Measurements from ENCODE around the gene ZNF474.

ZNF474 gene

DNA sequence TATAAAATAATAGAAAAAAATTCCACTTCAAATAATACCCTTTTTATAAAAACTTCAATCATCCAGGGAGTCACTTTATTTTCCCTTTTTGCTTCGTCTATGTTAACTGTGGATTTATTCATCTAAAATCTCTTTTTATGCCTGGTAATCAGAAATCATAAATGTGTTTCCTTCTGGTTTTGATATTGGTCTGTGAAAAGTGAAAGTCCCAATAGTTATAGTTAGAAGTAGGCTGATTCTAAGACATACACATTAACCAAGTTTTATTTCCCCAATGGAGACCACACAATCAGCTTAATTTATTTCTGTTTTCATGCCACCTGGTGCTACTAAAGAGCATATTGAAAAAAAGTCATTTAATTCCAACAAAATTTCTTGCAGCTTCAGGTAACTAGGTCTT is 45.7 kb downstream of the ZNF474 start:
- H3K27ac ChIP-seq = no peak overlapping the region
- TF ChIP-seq ZFX (IDR thresholded peaks at IDR 0.05) = no peak
- TF ChIP-seq, protein P1, sequence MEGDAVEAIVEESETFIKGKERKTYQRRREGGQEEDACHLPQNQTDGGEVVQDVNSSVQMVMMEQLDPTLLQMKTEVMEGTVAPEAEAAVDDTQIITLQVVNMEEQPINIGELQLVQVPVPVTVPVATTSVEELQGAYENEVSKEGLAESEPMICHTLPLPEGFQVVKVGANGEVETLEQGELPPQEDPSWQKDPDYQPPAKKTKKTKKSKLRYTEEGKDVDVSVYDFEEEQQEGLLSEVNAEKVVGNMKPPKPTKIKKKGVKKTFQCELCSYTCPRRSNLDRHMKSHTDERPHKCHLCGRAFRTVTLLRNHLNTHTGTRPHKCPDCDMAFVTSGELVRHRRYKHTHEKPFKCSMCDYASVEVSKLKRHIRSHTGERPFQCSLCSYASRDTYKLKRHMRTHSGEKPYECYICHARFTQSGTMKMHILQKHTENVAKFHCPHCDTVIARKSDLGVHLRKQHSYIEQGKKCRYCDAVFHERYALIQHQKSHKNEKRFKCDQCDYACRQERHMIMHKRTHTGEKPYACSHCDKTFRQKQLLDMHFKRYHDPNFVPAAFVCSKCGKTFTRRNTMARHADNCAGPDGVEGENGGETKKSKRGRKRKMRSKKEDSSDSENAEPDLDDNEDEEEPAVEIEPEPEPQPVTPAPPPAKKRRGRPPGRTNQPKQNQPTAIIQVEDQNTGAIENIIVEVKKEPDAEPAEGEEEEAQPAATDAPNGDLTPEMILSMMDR (conservative IDR thresholded peaks at IDR 0.05) = no peak

DNA sequence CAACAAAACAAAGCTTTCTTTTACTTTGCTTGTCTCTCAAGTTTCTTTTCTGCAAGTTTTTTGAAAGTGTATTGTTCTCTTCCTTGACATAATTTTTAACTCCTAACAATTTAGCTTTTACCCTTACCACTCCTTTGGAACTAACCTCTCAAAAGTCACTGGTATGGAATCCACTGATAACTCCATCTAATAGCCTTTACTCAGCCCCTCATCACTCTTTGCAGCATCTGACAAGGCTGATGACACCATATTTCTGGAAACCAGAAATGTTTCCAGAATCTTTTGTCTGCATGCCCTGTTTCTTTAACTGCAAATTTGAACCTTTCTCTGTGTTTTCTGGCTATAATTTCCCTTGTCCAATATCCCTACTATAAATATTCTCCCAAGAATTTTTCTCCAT is 46.5 kb downstream of the ZNF474 start:
- TF ChIP-seq, protein P1 (conservative IDR thresholded peaks at IDR 0.05) = no peak
- no peak for TF ChIP-seq ZFX (IDR thresholded peaks at IDR 0.05)
- H3K27ac ChIP-seq = no peak overlapping the region

DNA sequence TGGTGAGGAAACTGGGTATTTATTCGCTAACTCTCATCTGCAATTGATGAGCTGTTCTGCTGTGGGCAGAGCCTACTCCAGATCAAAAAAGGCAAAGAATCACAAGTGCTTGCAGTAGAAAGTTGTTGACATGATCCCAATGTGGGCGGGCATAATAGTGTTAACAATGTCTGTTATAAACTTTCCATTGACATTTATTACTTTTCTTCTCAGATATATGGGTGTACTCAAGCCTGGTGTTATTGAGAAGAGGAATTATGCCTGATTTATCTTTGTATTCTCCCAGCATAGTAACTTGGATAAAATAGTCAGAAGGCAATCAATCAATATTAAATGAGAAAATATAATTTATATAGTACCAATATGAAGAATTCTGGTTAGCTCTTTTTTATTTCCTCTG is 47.8 kb downstream of the ZNF474 start:
- H3K27ac ChIP-seq = no peak overlapping the region
- TF ChIP-seq, protein P1 (conservative IDR thresholded peaks at IDR 0.05) = no peak
- TF ChIP-seq ZFX (IDR thresholded peaks at IDR 0.05) = no peak

DNA sequence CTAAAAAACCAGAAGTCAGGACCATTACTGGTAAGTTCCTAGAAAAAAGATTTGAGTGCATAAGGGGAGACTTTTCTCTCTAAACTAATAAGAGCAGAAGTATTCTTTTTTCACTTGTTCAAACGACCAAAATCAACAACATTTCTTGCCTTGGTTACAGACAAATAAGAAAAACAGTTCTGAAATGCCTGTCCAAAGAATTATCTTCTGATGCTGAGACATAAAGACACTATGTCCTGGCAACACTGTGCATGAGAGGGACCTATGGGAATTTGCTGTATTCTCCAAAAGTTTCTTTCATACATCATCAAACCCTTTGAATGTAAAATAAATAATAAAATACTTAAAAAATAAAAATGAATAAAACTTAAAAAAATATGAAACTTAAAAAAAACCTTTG is 50.4 kb downstream of the ZNF474 start:
- no peak for TF ChIP-seq ZFX (IDR thresholded peaks at IDR 0.05)
- TF ChIP-seq, protein P1 (conservative IDR thresholded peaks at IDR 0.05) = no peak
- no peak overlapping the region for H3K27ac ChIP-seq

DNA sequence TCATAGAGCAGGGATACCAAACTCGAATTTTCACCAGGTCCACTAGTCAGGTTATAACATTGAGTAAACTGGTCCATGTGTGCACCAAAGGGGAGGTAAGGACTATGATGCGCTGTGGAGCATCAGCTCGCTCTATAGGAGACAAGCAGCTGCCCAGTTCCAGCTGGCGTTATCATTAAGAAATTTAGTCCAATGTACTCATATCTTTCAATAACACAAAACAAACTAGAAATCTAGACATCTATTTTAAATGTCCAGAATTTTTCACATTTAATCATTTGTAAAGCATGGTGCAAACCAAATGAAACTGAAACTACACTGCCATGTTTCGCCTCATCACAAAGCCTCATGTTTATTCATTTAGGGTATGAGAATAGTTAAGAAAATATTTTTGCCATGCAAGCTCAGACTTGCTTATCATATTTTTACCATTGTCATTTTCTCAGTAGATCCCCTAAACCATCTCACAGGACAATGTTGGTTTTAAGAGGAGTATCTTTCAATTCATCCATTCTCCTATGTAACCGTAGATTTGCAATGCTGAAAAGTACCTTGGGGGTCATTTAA is 50.9 kb downstream of the ZNF474 start:
- H3K27ac ChIP-seq = no peak overlapping the region
- TF ChIP-seq ZFX (IDR thresholded peaks at IDR 0.05) = no peak
- TF ChIP-seq, protein P1 (conservative IDR thresholded peaks at IDR 0.05) = no peak

DNA sequence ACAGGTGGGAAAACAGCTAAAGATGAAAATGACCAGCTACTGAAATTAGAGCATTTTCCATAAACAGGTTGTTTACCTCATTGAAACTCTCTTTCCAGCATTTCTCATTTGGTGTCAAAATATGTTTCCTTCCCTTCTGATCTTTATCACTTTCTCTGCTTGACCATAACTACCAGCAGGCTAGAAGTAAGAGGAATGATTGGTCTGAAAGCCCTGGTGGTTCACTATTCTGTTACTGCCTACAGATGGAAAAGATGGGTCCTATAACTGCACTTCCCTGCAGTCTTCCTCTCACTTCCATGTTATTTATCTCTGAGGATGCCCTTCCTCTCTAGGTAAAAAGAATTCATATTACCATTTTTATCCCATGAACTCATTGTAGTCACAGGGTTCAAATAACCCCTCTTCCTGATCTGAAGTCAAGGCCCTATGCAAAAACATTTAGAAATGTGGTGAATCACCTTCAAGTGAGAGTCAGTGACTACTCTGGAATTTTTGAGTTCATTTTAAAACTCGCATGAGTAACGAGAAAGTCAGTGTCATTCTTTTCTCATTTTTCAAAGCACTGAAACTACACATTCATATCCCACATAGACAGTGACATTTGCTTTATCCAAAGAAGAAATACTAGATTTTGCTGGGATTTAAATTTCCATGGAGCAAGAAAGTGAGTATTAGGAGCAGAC is 51.7 kb downstream of the ZNF474 start:
- H3K27ac ChIP-seq = no peak overlapping the region
- TF ChIP-seq, protein P1 (conservative IDR thresholded peaks at IDR 0.05) = no peak
- no peak for TF ChIP-seq ZFX (IDR thresholded peaks at IDR 0.05)

DNA sequence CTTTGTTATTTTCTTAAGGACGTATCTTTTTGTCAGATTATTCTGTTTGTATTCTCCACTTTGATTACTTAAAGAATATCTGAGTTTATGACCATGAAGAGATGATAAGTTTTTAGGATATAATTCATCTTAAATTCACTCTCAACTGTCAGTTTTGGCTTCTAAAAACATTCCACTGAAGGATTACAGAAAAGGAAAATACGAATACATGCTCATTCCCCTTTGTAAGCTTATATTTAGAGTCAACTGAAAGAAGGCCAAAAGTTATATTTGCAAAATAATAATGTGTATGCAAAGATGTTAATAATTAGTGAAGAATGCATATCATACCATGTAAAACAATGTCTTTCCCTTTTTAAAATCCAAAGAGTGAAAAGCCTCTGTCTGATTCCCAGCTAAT is 52.5 kb downstream of the ZNF474 start:
- no peak overlapping the region for H3K27ac ChIP-seq
- TF ChIP-seq ZFX (IDR thresholded peaks at IDR 0.05) = no peak
- TF ChIP-seq, protein P1 (conservative IDR thresholded peaks at IDR 0.05) = no peak

Measured in C4-2B (cell line).